Measurements from ENCODE around the gene TMEM9.

TMEM9 gene

GRCh38 chr1:201136355-201137023, 17.8 kb downstream of the TMEM9 start:
- H3K4me3 ChIP-seq (ENCODE audit: low read length), result no peak overlapping the region
- TF ChIP-seq ZNF274 (IDR thresholded peaks at IDR 0.05; ENCODE audit: low read depth, low read length), result no peak

- no peak overlapping the region for H3K4me3 ChIP-seq (ENCODE audit: low read length)
- no peak for TF ChIP-seq ZNF274 (IDR thresholded peaks at IDR 0.05; ENCODE audit: low read depth, low read length)
These were observed 19.9 kb downstream of the TMEM9 start for GRCh38 chr1:201134405-201134804.

DNA sequence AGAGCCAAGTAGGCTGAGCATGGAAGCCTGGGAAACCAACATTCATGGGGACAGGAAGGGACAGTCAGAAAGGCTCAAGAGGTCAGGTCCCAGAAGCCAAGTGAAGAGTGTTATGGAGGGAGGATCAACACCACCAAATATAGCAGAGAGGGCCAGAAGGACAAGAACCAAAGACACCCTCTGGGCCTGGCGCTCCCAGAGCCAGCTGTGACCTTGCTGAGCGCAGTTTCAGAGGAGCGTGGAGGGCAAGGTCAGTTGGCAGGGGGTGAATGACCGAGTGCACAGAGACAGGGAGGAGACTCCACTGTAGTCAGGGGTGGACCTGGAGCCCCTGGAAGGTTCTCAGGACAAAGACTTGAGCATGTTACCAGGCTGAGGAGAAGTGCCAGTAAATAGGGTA, 22.9 kb downstream of the TMEM9 start:
- no peak overlapping the region for H3K4me3 ChIP-seq (ENCODE audit: low read length)
- no peak for TF ChIP-seq ZNF274 (IDR thresholded peaks at IDR 0.05; ENCODE audit: low read depth, low read length)

- H3K4me3 ChIP-seq (ENCODE audit: low read length), result no peak overlapping the region
- no peak for TF ChIP-seq ZNF274 (IDR thresholded peaks at IDR 0.05; ENCODE audit: low read depth, low read length)
These were observed 25.3 kb downstream of the TMEM9 start for GRCh38 chr1:201128962-201129361.

DNA sequence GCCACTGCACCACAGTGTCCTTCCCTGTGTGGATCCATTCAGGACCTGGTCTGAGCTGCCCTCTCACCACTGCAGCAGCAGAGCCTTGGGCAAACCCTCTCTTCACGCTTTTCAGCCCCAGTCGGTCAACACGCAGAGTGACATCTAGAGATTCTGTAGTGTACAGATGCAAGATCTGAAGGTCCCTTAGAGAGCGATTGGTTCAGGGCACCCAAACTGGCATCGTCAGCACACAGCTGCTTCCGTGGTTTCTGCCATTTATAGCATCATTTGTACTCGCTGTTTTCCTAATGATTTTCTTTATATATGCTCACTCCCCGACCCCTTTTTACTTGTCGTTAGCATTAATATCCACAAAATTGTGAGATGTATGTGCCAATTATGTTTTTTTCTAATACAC, 25.8 kb downstream of the TMEM9 start:
- H3K4me3 ChIP-seq (ENCODE audit: low read length), result no peak overlapping the region
- no peak for TF ChIP-seq ZNF274 (IDR thresholded peaks at IDR 0.05; ENCODE audit: low read depth, low read length)

GRCh38 chr1:201127755-201128455, 26.4 kb downstream of the TMEM9 start:
- no peak for TF ChIP-seq ZNF274 (IDR thresholded peaks at IDR 0.05; ENCODE audit: low read depth, low read length)
- no peak overlapping the region for H3K4me3 ChIP-seq (ENCODE audit: low read length)

DNA sequence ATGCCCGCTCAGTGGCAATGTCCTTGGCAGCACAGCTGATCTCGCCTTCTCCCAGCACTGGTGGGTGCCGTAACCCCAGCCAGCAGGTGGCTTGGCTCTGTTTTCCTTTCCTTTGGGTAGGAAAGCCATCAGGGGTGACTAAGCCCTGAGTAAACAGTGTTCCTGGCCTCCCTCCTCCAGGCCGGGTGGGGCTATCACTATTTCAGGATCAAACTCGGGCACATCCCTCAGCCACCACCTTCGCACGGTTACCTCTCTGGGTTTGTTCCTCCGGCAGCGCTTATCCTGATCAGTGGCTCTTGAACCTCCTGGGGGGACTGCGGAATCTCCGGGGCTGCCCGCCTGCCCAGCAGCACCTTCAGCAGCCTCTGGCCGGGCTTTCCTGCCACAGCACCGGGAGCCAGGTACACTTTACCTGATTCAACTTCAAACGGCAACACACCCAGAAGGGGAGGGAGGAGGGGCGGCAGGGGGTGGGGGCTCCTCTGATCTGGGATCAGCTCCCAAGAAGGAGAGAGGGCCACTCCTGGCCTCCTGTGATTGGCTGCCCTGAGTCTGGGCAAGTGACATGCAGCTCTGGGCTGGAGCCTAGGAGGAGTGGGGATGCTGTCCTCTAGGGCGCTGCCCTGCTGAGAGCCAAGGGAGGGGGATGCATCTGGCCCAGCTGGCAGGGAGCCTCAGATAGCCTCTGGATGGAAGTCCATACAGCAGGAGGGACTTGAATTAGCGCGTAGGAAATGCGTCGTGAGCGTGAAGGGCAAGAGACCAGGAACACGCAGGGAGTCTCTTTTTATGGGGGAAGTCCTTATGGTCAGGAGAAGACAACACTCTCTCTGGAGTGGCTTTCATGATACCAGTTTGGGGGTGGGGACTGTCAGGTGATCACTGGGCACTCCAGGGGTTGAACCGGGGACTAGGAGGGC, 27.2 kb downstream of the TMEM9 start, which contains the start of gene ASCL5:
TSS of gene ASCL5 (minus strand) at position 353 of the 923 bp plus-strand sequence. CDS start 11,812 bp downstream, outside the sequence.
- H3K4me3 ChIP-seq (ENCODE audit: low read length), result no peak within 1 kb of the TSS

DNA sequence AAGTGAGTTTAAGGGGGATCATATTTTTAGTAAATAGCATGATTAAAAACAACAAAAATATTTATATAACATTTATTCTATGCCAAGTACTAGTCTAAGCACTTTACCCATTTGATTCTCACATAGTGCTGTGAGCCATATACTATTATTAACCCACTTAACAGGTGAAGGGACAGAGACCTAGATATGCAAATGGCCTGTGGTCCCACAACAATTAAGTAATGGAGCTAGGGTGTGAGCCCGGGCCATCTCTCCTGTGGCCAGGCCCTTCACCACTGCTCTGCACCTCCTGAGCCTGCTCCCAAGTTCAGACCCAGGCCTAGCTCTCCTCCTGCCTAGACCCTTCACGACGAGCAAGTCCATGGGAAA, 27.8 kb downstream of the TMEM9 start:
- H3K4me3 ChIP-seq (ENCODE audit: low read length), result no peak overlapping the region
- TF ChIP-seq ZNF274 (IDR thresholded peaks at IDR 0.05; ENCODE audit: low read depth, low read length), result no peak

More for the DNA sequence above, 27.2 kb downstream of the TMEM9 start, which contains the start of gene ASCL5:
- no peak for TF ChIP-seq ZNF274 (IDR thresholded peaks at IDR 0.05; ENCODE audit: low read depth, low read length)

GRCh38 chr1:201125800-201126199, 28.5 kb downstream of the TMEM9 start:
- TF ChIP-seq ZNF274 (IDR thresholded peaks at IDR 0.05; ENCODE audit: low read depth, low read length), result no peak
- H3K4me3 ChIP-seq (ENCODE audit: low read length), result no peak overlapping the region

- H3K4me3 ChIP-seq (ENCODE audit: low read length), result no peak overlapping the region
- no peak for TF ChIP-seq ZNF274 (IDR thresholded peaks at IDR 0.05; ENCODE audit: low read depth, low read length)
These were observed 29.3 kb downstream of the TMEM9 start for GRCh38 chr1:201125019-201125418.

DNA sequence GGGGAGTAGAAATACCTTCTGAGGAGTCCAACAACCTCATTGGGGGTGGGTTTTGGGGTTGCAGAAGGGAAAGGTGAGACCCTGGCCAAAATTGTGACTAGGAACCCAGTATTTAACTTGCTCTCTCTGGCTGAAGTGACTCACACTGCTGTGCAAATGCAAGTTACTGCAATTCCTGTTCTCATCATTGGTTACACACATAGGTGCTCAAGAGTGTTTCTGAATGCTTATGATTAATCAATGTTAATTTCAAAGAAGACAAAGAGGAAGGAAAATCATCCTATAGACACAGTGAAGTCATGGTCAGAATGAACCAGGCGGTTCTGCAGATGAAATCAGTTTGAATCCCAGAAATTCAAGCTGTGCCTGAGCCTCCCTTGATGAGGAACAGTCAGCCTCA, 30.4 kb downstream of the TMEM9 start:
- no peak for TF ChIP-seq ZNF274 (IDR thresholded peaks at IDR 0.05; ENCODE audit: low read depth, low read length)
- no peak overlapping the region for H3K4me3 ChIP-seq (ENCODE audit: low read length)

- no peak for TF ChIP-seq ZNF274 (IDR thresholded peaks at IDR 0.05; ENCODE audit: low read depth, low read length)
- H3K4me3 ChIP-seq (ENCODE audit: low read length), result no peak overlapping the region
These were observed 31.8 kb downstream of the TMEM9 start for GRCh38 chr1:201122321-201122957.

DNA sequence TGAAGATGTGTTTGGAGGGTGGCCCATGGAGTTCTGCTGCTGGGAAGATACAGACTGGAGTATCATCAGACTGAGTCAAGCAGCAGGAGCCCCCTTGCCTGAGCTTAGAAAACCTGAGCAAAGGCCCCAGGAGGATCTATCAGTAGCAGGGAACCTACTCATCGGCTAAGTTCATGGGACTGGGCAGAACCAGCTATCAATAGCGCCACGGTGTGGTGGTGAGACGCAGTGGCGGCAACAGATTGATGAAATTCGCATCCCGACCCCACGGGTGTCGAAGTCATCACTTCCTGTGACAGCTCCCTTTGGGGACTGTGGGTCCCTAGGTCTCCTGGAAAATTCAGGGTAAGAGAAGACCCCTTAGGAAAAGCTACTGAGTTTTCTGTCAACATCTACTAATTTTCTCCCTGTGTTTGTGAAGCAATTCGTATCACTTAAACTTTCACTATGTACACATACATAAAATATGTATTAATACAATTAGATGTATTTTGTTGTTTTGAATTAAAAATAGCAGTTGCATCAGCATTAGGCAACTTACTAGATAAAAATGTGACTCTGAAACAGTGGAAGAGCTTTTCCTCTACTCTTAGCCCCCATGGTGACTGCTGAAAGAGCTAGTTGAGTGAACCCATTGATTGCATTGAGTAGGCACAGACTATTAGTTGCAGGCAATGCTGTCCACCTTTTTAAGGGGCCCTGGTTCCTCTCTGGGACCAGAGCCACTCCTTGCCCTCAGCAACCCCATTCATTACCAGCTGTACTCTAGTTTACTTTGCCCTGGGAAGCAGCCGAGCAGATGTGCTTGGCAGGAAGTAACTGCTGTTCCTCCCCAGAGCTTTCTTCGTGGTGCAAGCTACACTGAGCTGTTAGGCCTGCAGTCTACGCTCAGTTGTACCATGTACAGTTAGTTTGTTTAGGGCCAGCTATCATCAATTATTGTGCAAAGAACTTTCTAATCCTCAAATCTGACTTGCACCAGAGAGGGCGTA, 34.8 kb downstream of the TMEM9 start:
- H3K4me3 ChIP-seq (ENCODE audit: low read length), result no peak overlapping the region
- no peak for TF ChIP-seq ZNF274 (IDR thresholded peaks at IDR 0.05; ENCODE audit: low read depth, low read length)

Measured in GM08714 (cell line).